Measurements from ENCODE around the gene RBMS3.

DNA sequence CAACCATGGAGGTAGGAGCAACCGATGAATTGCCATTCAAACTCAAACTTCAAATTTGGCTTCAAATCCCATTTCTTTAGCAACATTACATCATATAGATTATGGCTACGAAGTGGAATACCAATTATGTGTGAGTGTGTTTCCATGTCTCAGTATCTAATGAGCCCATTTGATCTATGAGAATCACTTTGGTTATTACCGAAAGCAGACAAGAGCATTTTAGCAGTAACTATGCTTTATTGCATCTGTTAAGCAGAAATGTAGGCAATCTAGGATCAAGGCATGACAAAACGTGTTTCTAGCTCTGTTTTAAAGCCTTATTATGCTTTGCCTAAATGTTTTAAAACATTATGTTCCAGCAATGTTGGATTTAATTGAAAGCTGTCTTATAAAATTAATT lies 743.6 kb downstream of the RBMS3 start:
- TF ChIP-seq NFRKB (IDR thresholded peaks at IDR 0.05) (no peak), SP1 (IDR thresholded peaks at IDR 0.05) (no peak), ZNF384 (IDR thresholded peaks at IDR 0.05) (no peak), TARDBP (IDR thresholded peaks at IDR 0.05) (no peak), L3MBTL2 (conservative IDR thresholded peaks at IDR 0.05) (no peak), FOXK2 (IDR thresholded peaks at IDR 0.05) (no peak), FOXA1 (IDR thresholded peaks at IDR 0.05) (no peak)

Data from HEK293T (cell line).